HT-29 (cell line): ENCODE measurements around the gene NOTCH4. TPM values are rescaled to one million over a fixed set of nuclear protein-coding genes. Genes with fewer than 3 reads are reported as not detected.
"Not testable (repeated sequence)": the region's sequence is repeated elsewhere in the genome, so short reads cannot be mapped to it uniquely, and the experiment has no call there.

Source experiments
- DNase-seq: peaks from one replicate; pipeline ENCODE4 v3.0.0-alpha.2; 2015; ENCODE audit warnings: low spot score
- total RNA-seq: library from RNA; depleted of rRNA; stranded (reverse); fragments of >200 nt; shearing (Covaris generic); gene quantifications from 2 replicates; pipeline ENCODE4 v1.2.3, GENCODE V29; 2014

The NOTCH4 gene
- total RNA-seq, 1 experiment from 2014 or later = 2.2 TPM

- DNase-seq = no peak
Observed at GRCh38 chr6:32194388-32194787, 29.5 kb downstream of the NOTCH4 start.

GRCh38 chr6:32193096-32193495 lies 30.8 kb downstream of the NOTCH4 start:
- DNase-seq = not testable (repeated sequence)

GRCh38 chr6:32192608-32193039 lies 31.2 kb downstream of the NOTCH4 start, which contains the start of gene GPSM3:
Gene GPSM3 (minus strand): TSS chr6:32192643. CDS start chr6:32192513, 130 bp downstream.
- no peak for DNase-seq

GRCh38 chr6:32191696-32192607 lies 31.9 kb downstream of the NOTCH4 start:
- DNase-seq = no peak

- DNase-seq = no peak
Observed at GRCh38 chr6:32190911-32191677, 32.8 kb downstream of the NOTCH4 start.

GRCh38 chr6:32190054-32190851 lies 33.6 kb downstream of the NOTCH4 start, which contains the start of gene PBX2:
Gene PBX2 (minus strand): TSS chr6:32190202. CDS start chr6:32189915, 287 bp downstream.
- DNase-seq = peak; percentile 73

- DNase-seq = no peak
Observed at GRCh38 chr6:32189742-32190053, 34.2 kb downstream of the NOTCH4 start.

DNA sequence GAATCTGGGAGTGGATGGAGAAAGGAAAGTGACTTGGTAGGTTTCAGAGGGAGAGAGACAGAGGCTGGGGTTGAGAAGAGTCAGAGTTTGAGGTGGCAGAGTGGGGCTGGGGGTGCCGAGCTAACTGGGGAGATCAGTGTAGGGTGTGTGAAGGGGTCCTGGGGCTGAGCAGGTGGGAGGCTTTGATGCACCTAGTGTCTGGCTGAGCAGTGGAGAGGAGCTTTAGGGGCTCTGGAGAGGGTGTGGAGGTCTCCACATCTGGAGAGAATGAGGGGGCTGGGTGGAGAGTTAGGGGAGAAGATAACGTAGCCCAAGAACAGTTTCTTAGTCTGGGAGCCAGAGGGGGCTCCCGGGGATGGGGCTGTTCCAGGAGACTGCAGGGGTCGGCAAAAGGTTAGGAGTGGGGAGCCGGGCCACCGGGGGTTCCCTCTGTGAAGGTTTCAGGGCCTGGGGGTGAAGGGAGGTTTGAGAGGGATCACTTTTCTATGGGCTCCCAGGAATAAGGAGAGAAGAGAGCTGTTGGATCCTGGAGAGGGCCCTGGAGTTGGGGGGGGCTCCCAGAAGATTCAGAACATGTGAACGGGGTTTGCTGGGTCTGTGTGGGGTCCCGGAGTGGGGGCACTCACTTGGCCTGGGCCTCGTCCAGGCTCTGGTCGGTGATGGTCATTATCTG lies 34.7 kb downstream of the NOTCH4 start:
- no peak for DNase-seq

GRCh38 chr6:32188381-32189068 lies 35.3 kb downstream of the NOTCH4 start:
- no peak for DNase-seq

DNA sequence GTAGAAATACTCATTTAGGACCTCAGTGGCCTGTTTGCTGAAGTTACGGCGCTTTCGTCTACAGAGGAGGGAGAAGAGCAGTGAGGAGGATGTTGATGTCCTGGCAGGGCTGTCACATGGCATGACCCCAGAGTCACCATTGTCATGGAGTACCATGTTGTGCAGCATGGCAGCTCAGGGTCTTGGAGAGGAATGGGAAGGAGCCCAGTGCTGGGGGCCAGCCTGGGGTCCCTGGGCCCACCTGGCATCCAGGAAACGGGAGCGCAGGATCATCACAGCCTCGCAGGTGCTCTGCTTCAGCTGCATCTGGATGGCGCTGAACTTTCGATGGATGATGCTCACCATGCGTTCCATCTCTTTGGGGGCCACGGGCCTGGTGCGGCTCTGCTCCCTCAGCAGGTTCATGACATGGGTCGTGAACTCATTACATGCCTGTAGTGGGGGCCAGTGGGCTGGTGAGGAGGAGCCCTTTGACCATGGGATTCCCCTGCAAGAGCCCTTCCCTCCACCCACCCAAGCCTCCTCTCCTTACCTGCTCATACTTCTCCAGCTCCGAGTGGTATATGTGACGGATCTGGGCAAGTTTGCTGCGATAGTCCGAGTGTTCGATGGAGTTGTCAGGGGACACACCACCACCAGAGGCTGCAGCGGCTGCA lies 36.0 kb downstream of the NOTCH4 start:
- DNase-seq = not testable (repeated sequence)

- DNase-seq = no peak
Observed at GRCh38 chr6:32187009-32187709, 36.7 kb downstream of the NOTCH4 start.

GRCh38 chr6:32186151-32186840 lies 37.6 kb downstream of the NOTCH4 start:
- DNase-seq = not testable (repeated sequence)

DNA sequence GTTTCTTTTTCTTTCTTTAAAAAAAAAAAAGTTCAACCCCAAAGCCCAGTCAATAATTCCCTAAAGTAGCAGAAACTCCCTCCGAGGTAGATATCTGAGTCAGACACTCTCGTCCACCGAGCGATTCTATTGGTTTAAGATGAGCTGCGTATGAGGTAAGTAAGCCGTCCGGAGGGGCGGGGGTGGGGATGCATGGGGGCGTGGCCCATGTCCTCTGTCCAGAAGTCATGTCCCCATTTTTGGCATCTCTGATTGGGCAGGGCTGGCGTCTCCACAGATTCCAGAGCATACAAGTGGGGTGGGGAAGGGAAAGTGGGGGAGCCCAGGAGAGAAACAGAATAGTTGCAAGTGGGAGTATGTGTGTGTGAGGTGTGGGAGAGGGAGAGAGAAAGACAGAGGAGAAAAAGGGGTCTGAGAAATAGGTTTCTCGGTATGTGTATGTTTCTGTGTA lies 38.2 kb downstream of the NOTCH4 start:
- peak; percentile 15 for DNase-seq

DNA sequence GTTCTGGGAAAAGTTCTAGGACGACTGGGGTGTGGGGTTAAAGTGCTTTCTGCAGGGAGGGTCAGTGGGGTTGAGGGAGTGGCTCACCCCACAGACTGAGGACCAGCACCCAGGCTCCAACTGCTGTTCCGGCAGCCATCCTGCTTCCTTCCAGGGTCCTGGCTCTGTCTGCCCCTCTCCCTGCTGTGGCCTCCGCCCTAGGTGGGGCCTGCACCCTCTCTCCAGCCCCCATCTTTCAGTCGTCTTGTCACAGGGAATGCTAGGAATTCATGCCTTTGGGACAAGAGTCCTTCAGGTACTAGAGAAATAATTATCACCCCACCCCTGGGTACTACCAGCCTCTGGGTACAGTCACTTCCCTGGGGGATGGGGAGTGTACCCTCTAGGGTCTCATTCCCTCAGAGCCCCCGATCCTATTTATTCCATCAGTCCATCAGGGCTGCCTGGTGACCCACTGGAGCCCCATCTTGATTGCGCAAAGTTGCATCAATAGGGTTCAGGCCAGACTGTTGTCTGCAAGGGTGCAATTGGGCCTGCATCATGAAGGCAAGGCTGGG lies 39.7 kb downstream of the NOTCH4 start, which contains the start of gene AGER:
Gene AGER (minus strand): TSS at position 170 of the 557 bp plus-strand sequence. CDS start 31 bp downstream, at position 139.
- DNase-seq = no peak

DNA sequence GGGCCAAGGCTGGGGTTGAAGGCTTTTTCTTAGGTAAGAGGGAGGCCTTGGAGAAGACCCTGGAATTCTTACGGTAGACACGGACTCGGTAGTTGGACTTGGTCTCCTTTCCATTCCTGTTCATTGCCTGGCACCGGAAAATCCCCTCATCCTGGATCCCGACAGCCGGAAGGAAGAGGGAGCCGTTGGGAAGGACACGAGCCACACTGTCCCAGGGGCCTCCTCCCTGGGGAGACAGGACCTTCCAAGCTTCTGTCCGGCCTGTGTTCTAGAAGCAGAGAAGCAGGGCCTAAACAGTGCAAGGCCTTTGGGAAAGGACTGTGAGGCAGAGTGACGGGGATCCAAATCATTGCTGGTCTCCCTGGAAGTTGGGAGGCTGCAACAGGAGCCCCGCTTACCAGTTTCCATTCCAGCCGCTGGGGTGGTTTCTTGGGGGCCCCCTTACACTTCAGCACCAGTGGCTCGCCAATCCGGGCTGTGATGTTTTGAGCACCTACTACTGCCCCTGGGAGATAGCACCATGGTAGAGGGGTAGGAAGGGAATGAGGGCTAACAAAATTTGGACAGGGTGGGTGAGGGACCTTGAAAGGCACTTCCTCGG lies 40.3 kb downstream of the NOTCH4 start:
- no peak for DNase-seq

DNA sequence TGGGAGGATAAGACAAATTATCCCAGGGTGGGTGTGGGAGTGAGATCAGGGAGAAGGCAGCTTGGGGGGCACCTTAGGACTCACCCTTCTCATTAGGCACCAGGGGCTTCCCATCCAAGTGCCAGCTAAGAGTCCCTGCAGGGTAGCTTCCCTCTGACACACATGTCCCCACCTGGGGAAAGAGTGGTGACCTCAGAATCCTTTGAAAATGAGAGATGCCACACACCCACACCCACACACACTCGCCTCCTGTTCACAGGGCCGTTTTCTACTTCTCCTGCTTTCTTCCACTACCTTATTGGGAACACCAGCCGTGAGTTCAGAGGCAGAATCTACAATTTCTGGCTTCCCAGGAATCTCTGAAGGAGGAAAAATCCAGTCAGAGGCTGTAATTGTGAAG lies 40.8 kb downstream of the NOTCH4 start:
- no peak for DNase-seq

DNA sequence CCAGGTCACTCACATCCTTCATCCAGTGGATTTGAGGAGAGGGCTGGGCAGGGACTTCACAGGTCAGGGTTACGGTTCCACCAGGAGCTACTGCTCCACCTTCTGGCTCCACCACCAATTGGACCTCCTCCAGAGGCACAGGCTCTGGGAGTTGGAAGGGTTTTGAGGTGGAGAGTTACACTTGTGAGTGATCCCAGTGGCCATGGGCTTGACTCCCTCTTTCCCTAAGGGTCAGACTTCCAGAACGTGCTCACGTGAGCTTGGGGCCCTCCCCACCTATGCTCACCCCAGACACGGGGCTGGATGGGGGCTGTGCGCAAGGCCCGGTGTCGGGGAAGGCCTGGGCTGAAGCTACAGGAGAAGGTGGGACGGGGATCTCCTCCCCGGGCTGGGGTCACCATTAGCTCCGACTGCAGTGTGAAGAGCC lies 41.3 kb downstream of the NOTCH4 start:
- DNase-seq = no peak
